ENCODE measurements around the gene ZNF774.

GRCh38 chr15:90364251-90364650 is 12.2 kb downstream of the ZNF774 start:
- TF ChIP-seq CTCF (IDR thresholded peaks at IDR 0.05): no peak
- no peak for TF ChIP-seq POLR2A (IDR thresholded peaks at IDR 0.05)
